NT2/D1 (cell line): Measurements from ENCODE around the gene FBLIM1.

Experiments
- SUZ12 ChIP-seq: IDR thresholded peaks from 2 replicates; pipeline ENCODE4 v1.6.1; 2011; ENCODE audit not compliant: insufficient read length, insufficient read depth; ENCODE audit errors: extremely low read depth
- YY1 ChIP-seq: IDR thresholded peaks from 2 replicates; pipeline ENCODE4 v1.6.1; 2011; ENCODE audit not compliant: insufficient read length, insufficient read depth
- ZNF274 ChIP-seq: IDR thresholded peaks from 2 replicates; pipeline ENCODE4 v1.6.1; 2011; ENCODE audit warnings: mild to moderate bottlenecking, low read depth, low read length

DNA sequence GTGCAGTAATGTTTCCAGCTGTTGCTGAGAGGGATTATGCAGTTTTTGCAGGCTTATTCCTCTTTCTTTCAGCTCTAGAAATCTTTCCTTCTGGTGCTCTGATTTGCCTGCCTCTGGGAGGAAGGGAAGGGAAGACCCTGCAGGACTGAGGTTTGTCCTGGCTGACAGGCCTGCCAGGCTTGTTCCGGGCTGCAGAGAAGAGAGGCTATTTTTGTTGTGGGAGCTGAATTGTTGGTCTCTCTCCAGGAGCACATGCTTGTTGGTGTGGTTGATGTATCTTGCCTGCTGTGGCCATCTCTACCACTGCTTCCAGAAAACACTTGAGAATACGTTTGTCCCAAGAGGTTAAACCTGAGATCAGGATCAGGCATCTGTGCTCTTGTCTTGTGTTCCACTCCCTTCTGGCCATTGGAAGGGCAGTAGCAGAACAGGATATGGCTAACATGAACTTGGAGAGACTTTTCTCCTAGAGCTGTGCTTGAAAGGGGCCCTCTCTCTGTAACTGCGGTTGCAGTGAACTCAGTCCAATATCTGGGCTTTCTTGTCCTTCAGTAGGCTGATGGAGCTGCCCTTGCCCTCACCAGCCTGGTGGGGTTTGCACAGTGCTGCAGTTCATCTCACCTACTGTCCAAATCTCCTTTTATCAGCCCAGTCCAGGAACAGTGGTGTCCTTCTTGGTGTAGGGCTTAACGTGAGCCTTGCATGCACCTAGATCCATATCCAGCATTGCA is 44.0 kb upstream of the FBLIM1 start:
- TF ChIP-seq YY1 (no peak), SUZ12 (no peak), ZNF274 (no peak)
